GM23338 (cell line): ENCODE results near the gene DLG2. TPM values are rescaled to one million over a fixed set of nuclear protein-coding genes. Genes with fewer than 3 reads are reported as not detected.

ENCODE experiments used
- ATAC-seq: fragments of 200-7000 bp; cut with Tn5 transposase; 3 replicates; pipeline ENCODE4 v1.9.1; 2020
- DNase-seq: peaks from one replicate; pipeline ENCODE4 v3.0.0-alpha.2; 2015; ENCODE audit warnings: low spot score
- H2AFZ ChIP-seq: fragments of 200-600 bp; sonication (generic); 2 replicates; pipeline ENCODE4 v1.8.0; 2016; ENCODE audit warnings: antibody characterized with exemption, mild to moderate bottlenecking, moderate library complexity
- H3F3A ChIP-seq: fragments of 200-600 bp; sonication (generic); replicated peaks from 2 replicates; pipeline ENCODE4 v1.8.0; 2017; ENCODE audit warnings: antibody characterized with exemption, mixed run types, low read depth
- H3K27ac ChIP-seq: fragments of 200-600 bp; sonication (generic); 2 replicates; pipeline ENCODE4 v1.6.1; 2016; ENCODE audit warnings: low read depth
- H3K27me3 ChIP-seq: fragments of 200-600 bp; sonication (generic); 2 replicates; pipeline ENCODE4 v1.8.0; 2016; ENCODE audit warnings: mild to moderate bottlenecking, mixed run types, moderate library complexity; ENCODE audit not compliant: insufficient read depth
- H3K36me3 ChIP-seq: fragments of 200-600 bp; sonication (generic); 2 replicates; pipeline ENCODE4 v1.8.0; 2016; ENCODE audit warnings: mild to moderate bottlenecking; ENCODE audit not compliant: insufficient read depth
- H3K4me1 ChIP-seq: fragments of 200-600 bp; sonication (generic); 2 replicates; pipeline ENCODE4 v1.8.0; 2016; ENCODE audit warnings: mild to moderate bottlenecking, moderate library complexity; ENCODE audit not compliant: insufficient read depth
- H3K4me2 ChIP-seq: fragments of 200-600 bp; sonication (generic); 2 replicates; pipeline ENCODE4 v1.7.1; 2017; ENCODE audit warnings: mixed run types
- H3K4me3 ChIP-seq: fragments of 200-600 bp; sonication (generic); 2 replicates; pipeline ENCODE4 v1.6.1; 2016; ENCODE audit warnings: mixed run types
- H3K79me2 ChIP-seq: fragments of 200-600 bp; sonication (generic); replicated peaks from 2 replicates; pipeline ENCODE4 v1.8.0; 2017; ENCODE audit warnings: mild to moderate bottlenecking; ENCODE audit not compliant: insufficient read depth
- H3K9me2 ChIP-seq: fragments of 200-600 bp; sonication (generic); 2 replicates; pipeline ENCODE4 v1.8.0; 2017; ENCODE audit not compliant: insufficient read depth
- H4K20me1 ChIP-seq: fragments of 200-600 bp; sonication (generic); replicated peaks from 2 replicates; pipeline ENCODE4 v1.8.0; 2017; ENCODE audit warnings: mild to moderate bottlenecking; ENCODE audit not compliant: insufficient read depth
- H3K27ac Mint-ChIP-seq: 2 replicates; pipeline ENCODE4 v1.8.0; 2020; ENCODE audit warnings: inconsistent platforms, mild to moderate bottlenecking, moderate library complexity, mixed read lengths
- H3K27me3 Mint-ChIP-seq: 3 replicates; pipeline ENCODE4 v1.8.0; 2022; ENCODE audit warnings: low read depth, mild to moderate bottlenecking, moderate library complexity, mixed read lengths, inconsistent platforms; ENCODE audit not compliant: insufficient read depth, poor library complexity
- H3K36me3 Mint-ChIP-seq: 3 replicates; pipeline ENCODE4 v1.8.0; 2021; ENCODE audit warnings: low read depth, mild to moderate bottlenecking, inconsistent platforms, moderate library complexity, mixed read lengths
- H3K4me1 Mint-ChIP-seq: 3 replicates; pipeline ENCODE4 v1.8.0; 2020; ENCODE audit warnings: mild to moderate bottlenecking, inconsistent platforms, mixed read lengths
- H3K4me3 Mint-ChIP-seq: 3 replicates; pipeline ENCODE4 v1.8.0; 2021; ENCODE audit warnings: moderate library complexity, mild to moderate bottlenecking, inconsistent platforms, mixed read lengths
- H3K9me3 Mint-ChIP-seq: 3 replicates; pipeline ENCODE4 v1.8.0; 2020; ENCODE audit warnings: moderate library complexity, mild to moderate bottlenecking, inconsistent platforms, mixed read lengths
- ETS1 ChIP-seq: IDR thresholded peaks from 2 replicates; pipeline ENCODE4 v1.6.1; 2016; ENCODE audit warnings: antibody characterized with exemption
- EZH2 ChIP-seq: fragments of 200-600 bp; sonication (generic); IDR thresholded peaks from one replicate; pipeline ENCODE4 v1.8.0; 2017; ENCODE audit warnings: antibody characterized with exemption, mild to moderate bottlenecking, low read depth; ENCODE audit not compliant: unreplicated experiment
- EZH2phosphoT487 ChIP-seq: fragments of 200-600 bp; sonication (generic); IDR thresholded peaks from one replicate; pipeline ENCODE4 v1.8.1; 2018; ENCODE audit warnings: antibody characterized with exemption; ENCODE audit not compliant: unreplicated experiment
- JUNB ChIP-seq: IDR thresholded peaks from one replicate; pipeline ENCODE4 v1.6.1; 2016; ENCODE audit warnings: antibody characterized with exemption; ENCODE audit not compliant: unreplicated experiment
- NANOG ChIP-seq: IDR thresholded peaks from 2 replicates; pipeline ENCODE4 v1.6.1; 2016; ENCODE audit warnings: antibody characterized with exemption, borderline replicate concordance
- POLR2AphosphoS5 ChIP-seq: IDR thresholded peaks from 2 replicates; pipeline ENCODE4 v1.6.1; 2016; ENCODE audit warnings: antibody characterized with exemption, low read depth
- REST ChIP-seq: IDR thresholded peaks from one replicate; pipeline ENCODE4 v1.6.1; 2018; ENCODE audit warnings: antibody characterized with exemption; ENCODE audit not compliant: unreplicated experiment
- STAT1 ChIP-seq: IDR thresholded peaks from one replicate; pipeline ENCODE4 v1.6.1; 2016; ENCODE audit warnings: antibody characterized with exemption; ENCODE audit not compliant: unreplicated experiment
- ZNF114 ChIP-seq: fragments of 250-450 bp; sonication (Bioruptor Pico); IDR thresholded peaks from 2 replicates; pipeline ENCODE4 v1.5.0; 2020; ENCODE audit warnings: mild to moderate bottlenecking, moderate library complexity
- ZNF331 ChIP-seq: fragments of 250-450 bp; sonication (Bioruptor Pico); IDR thresholded peaks from 2 replicates; pipeline ENCODE4 v1.5.0; 2020; ENCODE audit warnings: low read depth, mild to moderate bottlenecking, moderate library complexity
- ZNF462 ChIP-seq: fragments of 250-450 bp; sonication (Bioruptor Pico); IDR thresholded peaks from 2 replicates; pipeline ENCODE4 v1.5.0; 2020; ENCODE audit warnings: mild to moderate bottlenecking, moderate library complexity
- polyA plus RNA-seq: library from polyadenylated mRNA; unstranded; fragments of >200 nt; fragmentation: Nextera tagmentation; extraction: Ambion mirVana; gene quantifications from 2 replicates; pipeline ENCODE4 v1.2.1, GENCODE V29; 2016
- total RNA-seq: library from RNA; depleted of rRNA; stranded (reverse); fragments of >200 nt; shearing (Covaris generic); gene quantifications from 2 replicates; pipeline ENCODE4 v1.2.3, GENCODE V29; 2014

DLG2 gene
- total and polyA plus RNA-seq, 2 experiments from 2014 or later: 19.8 to 21.5 TPM

GRCh38 chr11:84581083-84581482 lies 1046.1 kb downstream of the DLG2 start (continued):
- TF ChIP-seq REST: no peak
- no peak for TF ChIP-seq STAT1
- TF ChIP-seq JUNB: no peak
- TF ChIP-seq POLR2AphosphoS5: no peak
- no peak for TF ChIP-seq ZNF114 (CRISPR knock-in tag)

- DNase-seq: peak; percentile 19
- Histone ChIP-seq H3K27me3 (no peaks in the 10 kb centered on the region), H3F3A (no peaks in the 10 kb centered on the region), H3K36me3 (no peaks in the 10 kb centered on the region), H4K20me1 (no peaks in the 10 kb centered on the region), H3K27ac (no peak overlapping the region), H3K4me1 (no peaks in the 10 kb centered on the region), H3K9me2 (peaks cover 3% of the 10 kb centered on the region; the same call in 1 of the 2 replicates), H3K4me2 (no peak overlapping the region), H3K79me2 (no peaks in the 10 kb centered on the region), H2AFZ (no peak overlapping the region; the same call in 1 of the 2 replicates), H3K4me3 (no peak overlapping the region)
- Mint-ChIP-seq H3K4me3 (no peak overlapping the region), H3K27me3 (peaks cover 2% of the 10 kb centered on the region), H3K27ac (peak overlapping the region; percentile 79), H3K9me3 (peaks cover 23% of the 10 kb centered on the region), H3K4me1 (peaks cover 6% of the 10 kb centered on the region), H3K36me3 (peaks cover 17% of the 10 kb centered on the region)
- peak; percentile 79 for ATAC-seq
- no peak for TF ChIP-seq ZNF462 (CRISPR knock-in tag)
- no peak for TF ChIP-seq NANOG
- no peak for TF ChIP-seq POLR2AphosphoS5
- no peak for TF ChIP-seq ZNF331 (CRISPR knock-in tag)
- no peak for TF ChIP-seq REST
- TF ChIP-seq ETS1: no peak
- no peak for TF ChIP-seq STAT1
- TF ChIP-seq EZH2phosphoT487: no peak
- no peak for TF ChIP-seq EZH2
Measured at GRCh38 chr11:84580428-84580827, 1046.7 kb downstream of the DLG2 start.
